Activated CD4-positive, alpha-beta T cell treated with anti-CD3 and anti-CD28 coated beads for 24 hours (primary cell): ENCODE data around the gene TMEM38A.
A peak's percentile ranks its signal among the peaks of the same experiment; 100 is the strongest.

Source experiments
- DNase-seq, 2 donors: peaks; one replicate each; pipeline ENCODE4 v3.0.0-alpha.2; 2020; ENCODE audit warnings: low read depth in 2 of 2

TMEM38A gene

DNA sequence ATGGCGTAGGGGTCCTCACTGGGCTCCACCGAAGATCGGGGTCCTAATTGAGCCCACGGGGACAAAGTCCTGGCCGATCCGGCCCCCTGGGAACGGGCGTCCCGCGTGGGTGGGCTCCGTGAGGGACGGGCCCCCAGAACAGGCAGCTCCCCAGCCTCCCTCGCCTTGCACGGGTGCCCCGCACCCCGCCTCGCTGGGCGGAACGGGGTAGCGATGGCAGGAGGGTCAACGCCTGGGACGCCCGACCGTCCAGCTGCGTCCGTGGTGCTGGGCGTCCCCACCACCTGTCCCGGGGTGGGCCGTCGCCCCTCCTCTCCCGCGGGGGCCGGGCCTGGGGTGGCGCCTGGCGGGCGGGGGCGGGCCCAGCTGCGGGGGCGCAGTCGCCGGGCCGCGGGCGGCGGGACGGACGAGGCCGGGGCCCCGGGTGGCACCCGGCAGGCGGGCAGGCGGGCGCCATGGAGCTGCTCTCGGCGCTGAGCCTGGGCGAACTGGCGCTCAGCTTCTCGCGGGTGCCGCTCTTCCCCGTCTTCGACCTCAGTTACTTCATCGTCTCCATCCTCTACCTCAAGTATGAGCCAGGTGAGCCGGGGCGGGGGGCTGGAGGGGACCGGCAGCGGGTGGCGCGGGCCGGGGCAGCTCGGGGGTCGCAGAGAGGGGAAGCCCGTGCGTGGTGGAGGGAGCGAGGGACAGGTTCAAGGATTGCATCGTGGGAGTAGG is at the start of gene TMEM38A:
TMEM38A (plus strand) TSS at position 377 of the 717 bp plus-strand sequence; CDS start at position 456, 79 bp downstream.
- DNase-seq: no peak

DNA sequence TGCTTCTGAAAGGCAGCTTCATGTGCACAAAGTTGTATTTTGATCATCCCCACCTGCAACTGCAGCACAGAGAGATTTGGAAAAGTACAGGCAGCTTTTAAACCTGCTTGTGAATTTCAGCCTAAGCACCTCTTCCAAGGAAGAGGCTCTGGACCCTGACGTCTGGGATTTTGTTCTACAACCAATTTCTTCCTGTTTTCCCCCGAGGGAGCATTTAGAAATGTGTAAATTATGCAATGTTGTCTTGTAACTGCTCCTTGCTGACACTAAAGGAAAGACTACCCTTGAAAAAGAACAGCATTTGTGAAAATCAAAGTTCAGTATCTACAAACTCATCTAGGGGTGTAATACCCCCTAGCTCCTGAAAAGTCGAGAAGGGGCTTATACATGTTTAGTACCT is 48.3 kb upstream of the TMEM38A start:
- no peak for DNase-seq

- DNase-seq: no peak
These were observed 47.1 kb upstream of the TMEM38A start for GRCh38 chr19:16613841-16614240.

- DNase-seq: no peak
These were observed 46.0 kb upstream of the TMEM38A start for GRCh38 chr19:16614941-16615340.

GRCh38 chr19:16615808-16616207 is 45.1 kb upstream of the TMEM38A start:
- DNase-seq: no peak

DNA sequence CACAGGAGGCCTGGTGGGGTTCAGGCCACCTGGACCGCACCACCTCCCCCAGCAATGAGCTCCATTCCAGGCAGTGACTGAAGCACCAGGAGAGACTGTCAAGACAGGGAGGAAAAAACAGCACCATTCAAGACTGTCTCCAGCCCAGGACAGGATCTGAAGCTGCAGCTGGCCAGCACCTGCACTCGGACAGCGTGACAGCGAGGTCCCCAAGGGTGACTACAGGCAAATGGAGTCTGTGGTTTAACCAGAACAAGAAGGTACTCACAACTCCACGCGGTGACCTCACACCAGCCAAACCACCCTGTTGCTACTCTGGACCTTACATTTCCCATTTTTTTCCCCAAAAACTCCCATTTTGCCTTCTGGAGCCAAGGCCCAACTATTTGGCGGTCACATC is 42.7 kb upstream of the TMEM38A start:
- DNase-seq: no peak

DNA sequence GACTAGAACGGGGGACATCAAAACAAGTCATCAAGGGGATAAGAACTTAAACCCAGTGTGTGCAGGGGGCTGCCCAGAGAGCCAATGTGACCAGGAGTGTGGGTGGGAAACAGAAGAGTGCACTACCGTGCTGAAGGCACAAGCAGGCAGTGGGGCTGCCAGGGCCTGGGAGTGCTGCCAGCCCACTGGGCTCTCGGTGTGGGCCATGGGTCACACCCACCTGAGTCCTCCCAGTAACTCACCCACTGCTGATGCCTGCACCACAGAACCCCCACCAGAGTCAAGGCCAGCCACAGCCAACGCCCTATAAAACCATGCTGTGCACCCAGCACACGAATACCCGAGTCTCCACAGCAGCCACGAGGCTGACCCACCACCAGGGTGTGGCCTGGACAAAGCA is 41.5 kb upstream of the TMEM38A start:
- DNase-seq: no peak

DNA sequence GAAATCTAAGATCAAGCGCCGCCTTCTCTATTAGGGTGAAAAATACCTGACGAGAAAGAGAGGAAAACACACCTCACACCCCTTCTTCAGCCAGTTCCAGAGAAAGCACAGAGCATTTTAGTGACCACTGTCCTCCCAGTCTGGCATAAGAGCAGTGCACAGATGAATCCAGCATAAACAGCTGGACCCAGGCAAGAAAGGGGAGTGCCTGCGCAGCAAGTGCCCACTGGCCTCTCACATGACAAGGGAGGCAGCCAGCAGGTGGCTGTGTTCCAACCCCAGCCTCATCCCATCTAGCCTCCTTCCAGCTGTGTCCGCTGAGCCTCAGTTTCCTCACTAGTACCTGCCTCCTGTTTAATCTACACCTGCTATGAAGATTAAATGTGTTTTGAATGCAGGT is 40.9 kb upstream of the TMEM38A start:
- DNase-seq: no peak

DNA sequence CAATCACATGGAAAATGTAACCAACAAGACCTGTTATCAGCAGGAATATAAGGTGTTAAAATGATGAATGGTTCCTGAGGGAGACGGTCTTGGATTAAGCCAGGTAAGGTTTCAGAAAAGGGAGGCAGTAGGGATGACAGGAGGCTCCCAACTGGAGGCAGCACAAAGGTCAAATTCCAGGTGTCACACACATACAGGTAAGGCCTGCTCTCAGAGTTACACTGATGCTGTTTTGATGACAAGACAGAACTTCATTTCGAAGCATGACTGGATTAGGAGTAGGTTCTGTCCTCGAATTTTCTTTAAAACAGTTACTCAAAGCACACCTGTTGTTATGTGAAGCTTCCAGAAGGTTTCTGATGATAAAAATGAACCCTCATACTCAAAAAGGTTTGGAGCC is 40.4 kb upstream of the TMEM38A start:
- no peak for DNase-seq

DNA sequence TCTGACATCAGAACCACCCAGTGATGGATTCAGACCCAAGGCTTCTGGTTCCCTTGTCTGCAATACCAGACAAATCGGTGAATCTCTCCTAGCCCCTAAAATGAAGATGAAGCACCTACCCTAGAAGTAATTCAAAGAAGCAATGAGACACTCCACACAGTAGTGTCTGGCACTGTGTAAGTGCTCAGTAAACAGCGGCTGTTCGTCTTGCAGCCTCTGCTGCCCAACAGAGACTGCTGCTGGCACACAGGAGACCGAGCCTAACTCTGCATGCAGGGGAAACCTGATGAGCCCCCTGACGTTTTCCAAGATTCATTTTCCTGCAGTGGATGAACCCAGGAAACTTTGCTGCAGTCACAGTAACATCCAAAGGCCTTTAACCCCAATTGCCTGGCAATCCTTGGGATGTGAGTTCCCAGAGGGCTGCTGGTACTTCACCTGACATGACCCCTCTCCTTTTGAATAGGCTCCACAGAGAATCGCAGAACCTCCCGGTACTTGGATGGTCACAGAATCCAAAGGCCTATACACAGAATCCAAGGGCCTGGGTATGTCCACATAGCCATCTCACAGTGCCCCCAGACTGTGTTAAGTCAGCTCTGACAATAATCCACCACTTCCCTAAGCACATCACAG is 39.7 kb upstream of the TMEM38A start:
- no peak for DNase-seq

GRCh38 chr19:16623066-16623465 is 37.9 kb upstream of the TMEM38A start:
- DNase-seq: no peak

DNA sequence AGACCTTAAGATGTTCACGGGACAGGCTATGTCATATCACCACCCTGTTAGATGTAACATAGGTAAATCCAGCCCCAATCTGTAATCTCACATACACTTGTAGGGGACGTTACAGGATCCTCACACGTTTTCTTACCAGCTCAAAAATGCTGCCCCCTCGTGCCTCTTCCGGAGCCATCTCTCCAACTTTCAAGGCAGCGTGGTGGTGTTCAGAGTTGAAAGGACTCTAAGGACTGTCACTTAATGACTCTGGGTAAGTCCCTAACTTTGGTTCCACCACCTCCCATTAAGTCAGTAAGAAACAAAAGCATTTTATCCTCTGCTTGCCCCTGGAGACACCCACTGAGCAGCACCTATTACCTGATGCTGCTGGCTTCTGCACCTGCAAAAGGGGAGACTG is 37.4 kb upstream of the TMEM38A start:
- no peak for DNase-seq

- DNase-seq: no peak
These were observed 36.7 kb upstream of the TMEM38A start for GRCh38 chr19:16624236-16624635.

- no peak for DNase-seq
These were observed 35.6 kb upstream of the TMEM38A start for GRCh38 chr19:16625163-16625958.

- DNase-seq: no peak
These were observed 34.1 kb upstream of the TMEM38A start for GRCh38 chr19:16626796-16627192.

DNA sequence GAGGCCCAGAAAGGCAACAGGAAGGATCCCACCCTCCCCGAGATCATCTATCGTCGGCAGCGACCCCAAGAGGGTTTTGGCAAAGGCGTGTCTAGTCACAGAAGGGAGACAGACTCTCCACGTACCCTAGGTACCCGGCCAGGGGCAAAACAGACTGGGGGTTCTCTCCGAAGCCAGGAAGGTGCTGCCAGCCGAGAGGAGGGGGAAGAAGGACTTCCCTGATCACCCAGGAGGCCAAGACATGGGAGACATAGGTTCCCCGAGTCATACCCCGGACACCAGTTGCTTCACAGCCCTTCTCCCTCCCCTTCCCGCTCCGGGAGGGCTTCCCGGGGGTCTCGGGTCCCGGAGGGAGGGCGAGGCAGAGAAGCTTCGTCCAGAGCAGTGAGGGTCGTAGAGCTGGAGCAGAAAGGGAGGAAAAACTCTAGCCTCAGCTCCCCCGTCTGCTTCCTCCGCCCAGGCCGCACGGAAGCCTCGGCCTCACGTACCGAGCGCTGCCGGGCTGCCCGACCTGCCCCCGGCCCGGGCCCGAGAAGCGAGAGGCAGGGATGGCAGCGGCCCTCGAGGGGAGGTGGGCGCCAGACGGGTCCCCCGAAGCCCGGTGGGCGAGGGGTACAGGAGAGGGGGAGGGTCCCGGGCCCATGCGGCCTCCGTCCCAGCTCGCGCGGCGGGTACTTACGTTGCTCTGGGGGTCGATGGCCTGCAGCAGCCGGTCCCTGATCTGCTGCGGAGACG is 33.6 kb upstream of the TMEM38A start:
- no peak for DNase-seq

DNA sequence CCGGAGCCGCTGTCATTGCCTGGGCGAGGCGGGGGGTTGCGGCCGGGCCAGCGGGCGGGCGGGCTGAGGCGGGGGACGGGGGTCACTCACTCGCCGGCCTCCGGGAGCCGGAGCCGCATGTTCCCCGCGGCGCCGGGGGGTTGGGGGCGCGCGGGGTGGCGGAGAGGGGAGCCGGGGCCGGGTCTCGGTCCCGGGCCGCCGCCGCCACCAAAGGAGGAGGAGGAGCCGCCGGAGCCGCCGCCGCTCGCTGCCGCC is 33.1 kb upstream of the TMEM38A start:
- DNase-seq: no peak

DNA sequence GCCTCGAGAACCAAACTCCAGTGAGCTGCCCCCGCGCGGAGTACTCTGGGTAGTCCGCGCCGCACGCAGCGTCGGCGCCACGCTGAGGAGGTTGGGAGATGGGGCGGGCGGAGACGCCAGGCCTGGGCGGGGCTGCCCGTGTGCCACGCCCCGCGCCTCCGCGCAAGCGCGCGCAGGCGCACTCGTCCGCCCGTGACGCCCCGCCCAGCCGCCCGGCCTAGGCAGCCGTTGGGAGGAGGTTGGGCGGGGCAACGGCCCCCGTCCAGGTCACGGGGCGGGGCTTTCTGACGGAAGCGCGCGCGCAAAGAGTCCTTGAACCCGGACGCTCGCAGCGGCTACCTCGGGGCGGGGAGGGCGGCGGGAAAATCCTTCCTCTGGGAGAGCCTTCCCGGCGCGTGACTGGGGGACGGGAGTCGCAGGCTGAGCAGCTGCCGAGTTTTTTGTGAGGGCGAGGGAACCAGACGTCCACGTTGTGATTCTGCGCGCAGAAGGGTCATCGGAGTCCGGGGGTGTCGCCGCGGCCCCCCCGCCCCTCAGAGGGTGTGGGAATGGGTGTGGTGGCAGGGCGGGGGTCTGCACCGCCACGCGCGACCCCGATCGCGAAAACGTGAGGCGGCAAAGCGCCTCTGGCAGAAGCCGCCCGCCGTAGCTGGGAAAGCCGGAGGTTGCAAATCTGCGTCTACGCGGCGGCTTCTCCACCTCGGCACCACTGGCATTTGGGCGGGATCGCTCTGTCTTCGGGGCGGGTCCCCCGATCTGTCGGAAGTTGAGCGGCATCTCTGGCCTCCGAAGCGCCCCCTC is 32.6 kb upstream of the TMEM38A start, which contains the start of gene MED26:
MED26 (minus strand) TSS at position 22 of the 801 bp plus-strand sequence. CDS start 261 bp downstream, outside the sequence.
- DNase-seq: peak; percentile 93 to 95

DNA sequence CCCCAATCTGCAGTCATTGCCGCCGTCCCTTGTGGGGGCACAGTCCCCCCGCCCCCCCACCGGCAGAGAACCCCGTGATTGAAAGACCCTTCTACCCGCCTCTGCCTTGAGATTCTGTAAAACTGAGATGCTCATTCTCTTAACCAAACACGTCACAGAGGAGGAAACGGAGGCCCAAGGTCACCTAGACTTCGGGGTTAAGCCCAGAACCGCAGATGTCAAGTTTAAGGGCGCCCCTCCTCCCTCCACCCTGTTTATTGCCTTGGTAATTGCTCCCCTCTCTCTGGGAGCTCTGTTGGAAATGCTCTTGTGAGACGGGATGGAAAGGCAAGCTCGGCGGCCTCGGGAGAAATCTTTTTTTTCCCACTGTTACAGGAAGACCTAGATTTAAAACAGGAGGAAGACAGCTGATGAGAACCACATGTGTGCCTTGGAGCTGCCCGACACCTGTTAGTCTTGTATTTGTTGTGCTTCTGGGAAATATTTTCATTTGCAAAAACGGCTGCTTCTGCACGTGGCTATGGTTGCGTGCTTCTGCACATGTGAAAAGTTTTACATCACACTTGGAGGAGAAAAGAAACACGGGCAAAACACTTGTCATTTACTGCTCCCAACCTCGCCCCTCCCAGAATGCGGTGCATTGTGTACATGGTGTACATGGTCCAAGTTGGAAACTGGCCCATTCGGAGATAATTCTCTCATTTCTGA is 31.8 kb upstream of the TMEM38A start:
- DNase-seq: no peak

DNA sequence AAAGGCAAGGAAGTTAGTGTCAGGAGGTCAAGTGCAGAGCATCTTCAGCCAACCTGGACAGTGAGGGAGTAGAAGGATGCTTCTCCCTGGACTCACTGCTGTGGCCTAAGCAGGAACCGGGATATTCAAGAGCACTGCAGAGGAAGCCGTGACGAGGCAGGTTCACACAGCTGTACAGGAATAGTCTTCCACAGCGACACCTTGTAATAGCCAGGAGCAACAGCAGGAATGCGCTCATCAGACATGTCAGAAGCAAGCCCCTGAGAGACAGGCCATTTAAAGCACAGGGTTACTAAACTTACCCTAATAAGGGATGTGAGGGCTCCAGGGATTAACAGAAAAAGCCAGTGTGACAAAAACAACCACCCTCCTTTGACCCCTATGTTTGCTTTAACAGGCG is 29.5 kb upstream of the TMEM38A start:
- DNase-seq: no peak

GRCh38 chr19:16637535-16637934 is 23.4 kb upstream of the TMEM38A start:
- no peak for DNase-seq
